ENCODE data around the gene ECD. TPM values are rescaled to one million over a fixed set of nuclear protein-coding genes. Genes with fewer than 3 reads are reported as not detected.

ECD gene
- polyA plus RNA-seq, 3 donors, result 14.1 to 20.2 (median 16.7) TPM

GRCh38 chr10:73097305-73097670, 70.5 kb downstream of the ECD start:
- intact Hi-C loops (cut with micrococcal nuclease), result loop anchor here (5.0 to 10.0 kb wide), 3 partner anchors 48 to 150 kb away; partner anchors contain the start of genes DNAJC9 (in 1 of the 2), ECD (in 1 of the 2) and FAM149B1 (in 1 of the 2)
- TF ChIP-seq CTCF (IDR thresholded peaks at IDR 0.05), result no peak
- peaks cover 16 to 20% of the 10 kb centered on the region in 2 donors for H3K36me3 Mint-ChIP-seq
- peak overlapping the region; percentile 92 to 96 for H3K27ac ChIP-seq (ENCODE audit: low read depth in 1 of 2, low read length in 2 of 2)
- H3K4me1 Mint-ChIP-seq, result peaks cover 20% of the 10 kb centered on the region
- peak overlapping the region; percentile 87 to 97 (median 94) for H3K27ac Mint-ChIP-seq
- peaks cover 14% of the 10 kb centered on the region for H4K20me1 ChIP-seq (ENCODE audit: insufficient read depth, low read length)
- peak overlapping the region; percentile 88 for H2AFZ ChIP-seq (ENCODE audit: insufficient read depth, low read depth, low read length, poor library complexity, severe bottlenecking)
- no peaks in the 10 kb centered on the region for H3K9me3 Mint-ChIP-seq
- no CpG with 5 or more reads among the region's 4 CpGs for WGBS (ENCODE audit: insufficient coverage)
- H3K27me3 ChIP-seq (ENCODE audit: control insufficient read depth in 2 of 2, insufficient read depth in 2 of 2, low read length in 2 of 2), result no peaks in the 10 kb centered on the region
- H3K4me2 ChIP-seq (replicated peaks; ENCODE audit: extremely low read depth, low read length, poor library complexity, severe bottlenecking), result peak overlapping the region; percentile 95
- H3K4me3 ChIP-seq (replicated peaks in 1 of 3; ENCODE audit: low read depth in 2 of 3, low read length in 3 of 3), result peak overlapping the region; percentile 21 to 98 (median 58)
- H3K36me3 ChIP-seq (replicated peaks in 1 of 2; ENCODE audit: control insufficient read depth in 1 of 2, insufficient read depth in 2 of 2, low read length in 2 of 2), result peaks cover 11% of the 10 kb centered on the region in 2 donors
- peak overlapping the region; percentile 95 to 96 for H3K4me3 Mint-ChIP-seq
- no peak for DNase-seq
- peaks cover 13 to 21% of the 10 kb centered on the region in 2 donors for H3K4me1 ChIP-seq (ENCODE audit: control insufficient read depth in 1 of 2, insufficient read depth in 2 of 2, low read length in 2 of 2)
- H3K79me2 ChIP-seq (ENCODE audit: insufficient read depth, low read length), result peaks cover 36% of the 10 kb centered on the region
- H3K27me3 Mint-ChIP-seq (ENCODE audit: low read depth in 3 of 3), result no peaks in the 10 kb centered on the region
- H3K9ac ChIP-seq (ENCODE audit: insufficient read depth, low read length, poor library complexity, severe bottlenecking), result peak overlapping the region; percentile 87
- H3K9me3 ChIP-seq (replicated peaks in 1 of 2; ENCODE audit: control insufficient read depth in 1 of 2, insufficient read depth in 1 of 2, low read length in 2 of 2), result no peaks in the 10 kb centered on the region

GRCh38 chr10:73096449-73097304, 71.1 kb downstream of the ECD start, which contains the start of gene P4HA1:
Gene P4HA1, minus strand, starts transcription at chr10:73096866. Its CDS starts 21,983 bp downstream, at chr10:73074883.
- Histone ChIP-seq H3K27me3 (ENCODE audit: control insufficient read depth in 2 of 2, insufficient read depth in 2 of 2, low read length in 2 of 2) (no peaks in the 10 kb centered on the region), H3K79me2 (ENCODE audit: insufficient read depth, low read length) (peaks cover 42% of the 10 kb centered on the region), H3K36me3 (replicated peaks in 1 of 2; ENCODE audit: control insufficient read depth in 1 of 2, insufficient read depth in 2 of 2, low read length in 2 of 2) (peaks cover 11% of the 10 kb centered on the region in 2 donors), H3K4me1 (ENCODE audit: control insufficient read depth in 1 of 2, insufficient read depth in 2 of 2, low read length in 2 of 2) (peaks cover 13 to 21% of the 10 kb centered on the region in 2 donors), H3K9ac (ENCODE audit: insufficient read depth, low read length, poor library complexity, severe bottlenecking) (peak within 1 kb of the TSS; percentile 87), H3K27ac (ENCODE audit: low read depth in 1 of 2, low read length in 2 of 2) (peak within 1 kb of the TSS; percentile 92 to 96), H3K4me3 (replicated peaks in 1 of 3; ENCODE audit: low read depth in 2 of 3, low read length in 3 of 3) (peak within 1 kb of the TSS; percentile 58 to 98 (median 93)), H2AFZ (ENCODE audit: insufficient read depth, low read depth, low read length, poor library complexity, severe bottlenecking) (peak within 1 kb of the TSS; percentile 88), H3K4me2 (replicated peaks; ENCODE audit: extremely low read depth, low read length, poor library complexity, severe bottlenecking) (peak within 1 kb of the TSS; percentile 95), H4K20me1 (ENCODE audit: insufficient read depth, low read length) (peaks cover 20% of the 10 kb centered on the region), H3K9me3 (replicated peaks in 1 of 2; ENCODE audit: control insufficient read depth in 1 of 2, insufficient read depth in 1 of 2, low read length in 2 of 2) (no peaks in the 10 kb centered on the region)
- Mint-ChIP-seq H3K4me3 (peak within 1 kb of the TSS; percentile 95 to 96), H3K36me3 (peaks cover 13 to 14% of the 10 kb centered on the region in 2 donors), H3K4me1 (peaks cover 23% of the 10 kb centered on the region), H3K9me3 (no peaks in the 10 kb centered on the region), H3K27ac (peak within 1 kb of the TSS; percentile 87 to 97 (median 95)), H3K27me3 (ENCODE audit: low read depth in 3 of 3) (no peaks in the 10 kb centered on the region)
- intact Hi-C loops (cut with micrococcal nuclease), result loop anchor here (5.0 to 10.0 kb wide), 3 partner anchors 48 to 151 kb away; partner anchors contain the start of genes DNAJC9 (in 1 of the 2), ECD (in 1 of the 2) and FAM149B1 (in 1 of the 2)
- DNase-seq, result peak; percentile 98 to 99 (median 99)
- WGBS (ENCODE audit: insufficient coverage), result under 1% methylated on average over 70 of the region's 75 CpGs
- TF ChIP-seq CTCF (IDR thresholded peaks at IDR 0.05), result peak; percentile 79
